ENCODE data around the gene UBQLN4.

Gene UBQLN4

DNA sequence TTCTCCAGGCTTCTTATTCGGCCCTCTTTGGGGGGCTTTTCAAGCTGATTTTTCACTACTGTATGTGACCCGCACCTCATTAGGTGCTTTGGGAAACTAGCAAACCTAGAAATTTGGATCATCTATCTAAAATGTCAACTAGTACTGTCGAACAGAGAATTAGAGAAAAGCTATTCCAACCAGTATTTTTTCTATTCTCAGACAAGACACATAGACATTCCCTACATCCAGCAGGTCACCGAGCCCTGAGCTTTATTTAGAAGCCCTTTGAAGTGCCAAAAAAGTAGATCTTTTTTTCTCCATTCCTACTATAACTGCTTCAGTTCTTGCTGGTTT lies 32.5 kb downstream of the UBQLN4 start:
- in situ Hi-C loops (cut with MboI; ENCODE audit: low sequenced_read_pairs): no loop called here

DNA sequence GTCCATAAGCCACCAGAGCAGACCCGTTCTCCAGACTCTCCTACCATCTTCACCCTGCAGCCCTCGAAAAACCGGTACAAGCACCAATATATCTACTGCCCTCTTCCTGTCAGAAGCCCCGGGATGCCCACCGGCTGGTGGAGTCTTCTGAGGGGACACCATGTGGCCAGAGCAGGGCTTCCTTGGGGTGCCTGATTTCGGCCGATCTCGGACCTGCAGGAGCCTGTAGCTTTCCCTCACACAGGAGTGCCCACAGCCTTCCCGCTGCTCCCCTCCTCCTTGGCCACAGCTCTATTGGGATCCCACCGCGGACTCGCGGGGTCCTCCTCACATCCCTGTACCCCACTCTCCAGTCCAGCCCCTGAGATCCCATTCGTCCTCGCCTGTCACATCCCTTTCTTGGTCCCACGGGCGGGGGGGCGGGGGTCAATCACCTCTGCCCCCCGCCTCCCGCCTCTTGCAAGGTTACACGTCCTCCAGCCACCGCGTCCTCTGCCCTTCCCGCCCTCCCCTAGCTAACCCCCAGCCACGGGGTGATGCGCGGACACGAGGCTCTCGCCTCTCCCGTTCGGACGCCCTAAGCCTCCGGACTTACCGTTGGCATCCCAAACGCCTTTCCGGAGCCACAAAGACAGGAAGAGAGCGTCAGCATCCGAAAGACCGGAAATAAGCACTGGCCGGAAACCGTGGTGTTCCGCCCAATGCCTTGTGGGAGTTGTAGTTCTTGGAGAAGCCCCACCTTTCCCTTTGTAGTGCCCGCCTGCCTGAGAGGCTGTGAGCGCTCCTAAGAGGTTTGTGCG lies 33.1 kb downstream of the UBQLN4 start, which contains the start of gene SSR2:
SSR2 (minus strand) TSS at position 659 of the 800 bp plus-strand sequence. CDS start 784 bp downstream, outside the sequence.
- in situ Hi-C loops (cut with MboI; ENCODE audit: low sequenced_read_pairs): no loop called here

DNA sequence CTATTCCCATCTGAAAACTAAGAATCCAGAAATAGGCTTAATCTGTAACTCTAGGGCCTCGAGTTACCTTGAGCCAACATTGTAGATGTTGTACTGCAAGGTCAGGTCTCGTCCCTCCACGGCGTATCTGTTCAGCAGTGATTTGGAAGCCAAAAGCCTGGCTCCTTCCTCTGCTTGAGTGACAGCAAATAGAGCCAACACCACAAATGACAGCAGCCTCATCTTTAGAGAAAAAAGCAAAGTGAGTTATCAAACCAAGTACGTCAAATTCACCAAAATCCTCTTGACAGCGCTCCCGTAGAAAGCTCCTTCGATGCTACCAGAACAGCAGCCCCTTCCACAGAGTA lies 33.7 kb downstream of the UBQLN4 start:
- in situ Hi-C loops (cut with MboI; ENCODE audit: low sequenced_read_pairs): no loop called here

DNA sequence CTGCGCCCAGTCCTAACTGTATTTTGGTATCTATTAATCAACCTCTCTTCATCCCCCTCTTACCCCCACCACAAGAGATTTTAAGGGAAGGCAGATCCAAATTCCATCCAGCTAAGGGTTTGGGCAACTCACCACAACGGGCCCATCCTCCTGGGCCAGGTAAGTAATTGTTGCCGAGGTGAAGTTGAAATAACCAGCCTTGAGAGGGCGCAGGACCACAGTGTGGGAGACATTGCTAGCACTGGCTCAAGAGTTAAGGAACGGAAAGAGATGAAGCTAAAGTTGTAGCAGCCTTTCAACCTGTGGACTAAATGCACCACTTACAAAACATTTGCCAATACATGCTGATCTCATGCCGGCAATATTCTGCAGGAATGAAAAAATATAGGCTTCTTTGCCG lies 38.8 kb downstream of the UBQLN4 start:
- in situ Hi-C loops (cut with MboI; ENCODE audit: low sequenced_read_pairs): no loop called here

DNA sequence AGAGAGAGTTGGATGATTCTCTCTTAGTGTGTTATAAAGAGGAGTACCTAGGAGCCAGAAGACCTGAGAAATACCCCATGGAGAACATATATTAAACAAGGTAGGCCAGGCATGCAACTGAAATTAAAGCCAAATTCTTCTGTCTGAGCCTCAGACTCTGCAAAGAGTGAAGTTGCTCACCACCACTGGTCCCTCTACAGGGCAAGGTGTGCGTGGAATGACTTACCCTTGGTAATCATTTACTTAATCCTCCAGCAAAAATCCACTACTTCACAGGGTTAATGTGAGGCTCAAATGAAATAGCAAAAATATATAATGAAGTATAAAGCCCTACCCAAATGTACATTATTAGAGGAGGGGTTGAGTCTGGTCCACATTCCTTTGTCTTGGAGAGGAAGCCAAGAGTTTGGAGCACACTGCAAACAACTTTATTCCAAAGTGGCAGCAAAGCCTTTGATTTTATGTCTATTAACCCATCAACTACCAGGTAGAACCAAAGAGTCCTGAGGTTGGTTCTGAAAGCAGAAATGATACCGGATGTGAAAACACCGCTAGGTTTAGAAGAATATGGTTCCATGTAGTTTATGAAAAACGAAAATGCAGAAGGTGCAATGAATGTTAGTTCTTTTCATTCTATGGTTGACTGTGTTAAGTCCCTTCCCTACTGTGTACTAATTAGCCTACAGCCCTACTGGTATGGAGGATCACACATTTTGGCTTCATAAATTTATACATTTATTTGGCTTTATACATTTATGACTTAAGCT lies 41.4 kb downstream of the UBQLN4 start:
- in situ Hi-C loops (cut with MboI; ENCODE audit: low sequenced_read_pairs): no loop called here

DNA sequence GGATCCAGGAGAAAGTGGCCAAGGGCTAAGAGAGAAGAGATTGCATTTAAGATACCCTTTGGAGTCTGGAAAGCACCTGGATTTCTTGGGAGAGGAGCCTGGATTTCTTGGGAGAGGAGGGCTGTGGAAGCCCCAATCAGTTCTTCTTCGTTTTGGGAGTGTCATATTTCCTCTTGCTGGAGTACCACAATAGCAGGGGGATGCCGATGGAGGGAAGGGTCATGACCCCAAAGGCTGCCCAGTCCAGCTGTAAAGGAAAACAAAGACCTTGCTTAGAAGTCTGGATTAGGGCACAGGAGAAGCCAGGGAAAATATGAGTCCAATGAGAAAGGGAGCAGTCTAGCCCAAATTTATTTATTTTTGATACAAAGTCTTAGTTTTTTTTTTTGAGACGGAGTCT lies 44.2 kb downstream of the UBQLN4 start:
- in situ Hi-C loops (cut with MboI; ENCODE audit: low sequenced_read_pairs): no loop called here

DNA sequence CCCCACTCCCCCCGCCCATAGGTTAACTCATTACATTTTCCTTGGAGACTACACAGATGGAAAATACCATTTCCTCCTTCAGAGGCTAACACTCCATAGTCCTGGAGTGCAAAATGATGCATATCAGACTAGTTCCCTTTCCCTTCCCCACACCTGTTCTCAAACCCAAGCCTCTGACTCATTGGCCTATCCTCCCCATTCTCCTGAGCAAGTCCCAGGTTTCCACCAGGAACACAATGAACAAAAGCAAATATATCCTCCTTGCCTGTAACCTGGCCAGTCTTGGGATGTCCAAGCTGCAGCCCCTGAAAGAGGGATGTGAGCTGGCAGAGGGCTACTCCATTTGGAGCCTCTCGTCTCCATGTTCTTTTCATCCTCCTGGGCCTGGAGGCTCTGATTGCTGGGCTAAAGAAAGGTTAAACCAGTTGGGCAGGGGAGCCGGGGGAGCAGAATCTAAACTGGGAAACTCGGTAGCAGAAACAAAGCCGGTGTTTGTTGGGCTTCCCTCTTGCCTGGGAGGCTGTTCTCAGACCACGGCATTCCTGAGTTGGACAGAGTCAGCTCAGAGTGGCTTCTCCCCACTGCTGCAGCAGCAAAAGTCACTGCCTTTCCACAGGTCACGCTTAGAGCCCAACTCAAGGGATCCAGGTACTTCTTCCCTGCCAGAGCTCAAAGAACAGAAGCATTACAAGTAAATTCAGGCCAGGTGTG lies 46.8 kb downstream of the UBQLN4 start:
- in situ Hi-C loops (cut with MboI; ENCODE audit: low sequenced_read_pairs): no loop called here

DNA sequence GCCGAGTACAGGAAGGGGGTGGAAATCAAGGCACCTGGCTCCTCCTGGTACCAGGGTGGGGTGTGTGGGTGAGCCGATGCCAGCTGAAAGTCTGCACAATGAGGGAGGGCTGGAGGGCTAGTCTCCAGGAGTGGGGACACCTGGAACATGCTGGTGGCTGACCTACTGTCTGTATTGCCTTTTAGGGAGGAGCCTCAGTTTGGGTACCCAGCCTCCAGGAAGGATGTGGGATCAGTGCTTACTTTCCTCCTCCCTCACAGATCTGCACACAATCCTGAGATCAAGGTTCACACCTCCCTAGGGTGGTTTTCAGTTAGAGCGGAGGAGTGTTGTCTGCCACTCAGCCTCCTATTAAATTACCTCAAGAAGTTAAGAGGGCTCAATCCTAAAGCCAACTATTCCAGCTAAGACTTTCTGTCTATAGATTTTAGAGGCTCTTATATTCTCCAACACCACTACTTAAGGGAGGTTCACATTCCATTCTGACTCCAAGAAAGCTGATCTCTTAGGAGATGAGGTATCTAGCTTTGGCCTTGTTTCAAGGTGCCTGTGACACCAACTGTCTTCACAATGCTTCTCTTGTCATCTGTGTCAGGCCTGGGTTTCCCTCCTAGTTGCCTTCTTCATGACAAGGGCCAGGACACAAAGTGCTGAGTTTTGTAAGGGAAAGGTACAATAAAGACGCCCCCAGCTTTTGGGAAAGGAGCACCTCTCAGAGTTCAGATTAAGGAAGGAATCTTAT lies 48.6 kb downstream of the UBQLN4 start:
- in situ Hi-C loops (cut with MboI; ENCODE audit: low sequenced_read_pairs): no loop called here

DNA sequence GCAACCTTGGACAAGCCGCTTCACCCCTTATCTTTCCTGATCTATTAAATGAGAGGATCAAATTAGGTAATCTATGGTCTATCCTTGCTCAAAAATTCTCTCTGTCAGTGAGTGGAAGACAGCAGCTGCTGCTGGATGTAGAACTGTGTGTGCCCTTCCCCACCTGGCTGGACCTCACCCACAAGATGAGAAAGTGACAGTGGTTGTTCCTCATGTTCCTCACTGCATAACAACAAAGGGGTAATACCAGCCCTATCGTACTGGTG lies 49.7 kb downstream of the UBQLN4 start:
- in situ Hi-C loops (cut with MboI; ENCODE audit: low sequenced_read_pairs): no loop called here

DNA sequence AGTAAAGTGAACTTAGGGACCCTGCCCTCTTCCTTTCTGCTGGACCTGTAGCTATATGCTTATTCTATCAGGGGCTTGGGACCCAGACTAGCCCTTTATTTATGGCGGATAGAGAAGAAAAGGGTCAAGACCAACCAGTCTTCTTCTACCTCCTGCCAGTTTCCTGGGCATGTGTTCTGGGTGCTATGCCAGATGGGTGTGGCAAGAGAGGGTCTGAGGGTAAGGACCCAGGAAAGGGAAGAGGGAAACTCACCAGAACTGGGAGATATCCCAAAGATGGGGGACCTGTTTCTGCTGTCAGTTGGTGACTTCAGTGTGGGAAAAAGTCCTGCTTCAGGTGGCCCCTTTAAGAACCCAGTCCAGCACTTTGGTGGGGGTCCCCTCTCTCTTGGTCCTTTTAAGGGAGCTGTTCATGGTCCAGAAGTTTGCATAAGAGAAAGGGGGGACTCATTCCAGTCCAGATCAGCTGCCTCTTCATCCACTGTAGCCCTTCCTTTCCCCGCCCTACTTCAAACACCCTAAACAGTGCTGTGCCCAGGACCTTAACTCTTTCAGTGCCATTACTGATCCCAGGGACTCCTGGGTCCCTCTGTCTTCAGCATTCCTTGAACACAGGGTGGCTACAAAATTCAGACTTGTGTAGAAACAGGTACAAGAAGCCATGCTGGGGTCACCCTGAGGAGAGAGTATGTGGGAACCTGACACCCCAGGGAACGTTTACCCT lies 51.2 kb downstream of the UBQLN4 start:
- in situ Hi-C loops (cut with MboI; ENCODE audit: low sequenced_read_pairs): no loop called here

DNA sequence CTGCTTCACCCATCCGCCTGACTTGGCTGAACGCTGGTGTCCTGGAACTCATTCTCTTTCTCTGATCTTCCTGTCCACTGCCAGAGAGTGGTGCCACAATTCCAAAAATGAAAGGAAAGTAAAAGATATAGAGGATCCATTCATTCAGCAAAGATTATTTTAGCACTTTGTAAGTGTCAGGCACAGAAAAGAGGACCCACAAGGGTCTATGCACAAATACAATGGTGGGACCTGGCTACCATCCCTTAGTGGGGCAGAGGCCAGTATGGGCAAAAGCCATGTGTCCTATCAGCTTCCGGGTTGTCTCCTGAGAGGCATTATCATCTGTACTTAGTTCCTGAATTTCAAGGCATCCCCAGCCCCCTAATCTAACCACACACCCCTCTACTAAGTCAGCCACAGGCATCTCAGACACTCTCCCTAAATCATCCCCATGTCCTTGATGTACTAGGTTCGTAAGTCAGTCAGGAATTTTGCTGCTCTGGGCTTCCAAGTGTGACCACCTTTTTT lies 51.9 kb downstream of the UBQLN4 start:
- in situ Hi-C loops (cut with MboI; ENCODE audit: low sequenced_read_pairs): no loop called here

DNA sequence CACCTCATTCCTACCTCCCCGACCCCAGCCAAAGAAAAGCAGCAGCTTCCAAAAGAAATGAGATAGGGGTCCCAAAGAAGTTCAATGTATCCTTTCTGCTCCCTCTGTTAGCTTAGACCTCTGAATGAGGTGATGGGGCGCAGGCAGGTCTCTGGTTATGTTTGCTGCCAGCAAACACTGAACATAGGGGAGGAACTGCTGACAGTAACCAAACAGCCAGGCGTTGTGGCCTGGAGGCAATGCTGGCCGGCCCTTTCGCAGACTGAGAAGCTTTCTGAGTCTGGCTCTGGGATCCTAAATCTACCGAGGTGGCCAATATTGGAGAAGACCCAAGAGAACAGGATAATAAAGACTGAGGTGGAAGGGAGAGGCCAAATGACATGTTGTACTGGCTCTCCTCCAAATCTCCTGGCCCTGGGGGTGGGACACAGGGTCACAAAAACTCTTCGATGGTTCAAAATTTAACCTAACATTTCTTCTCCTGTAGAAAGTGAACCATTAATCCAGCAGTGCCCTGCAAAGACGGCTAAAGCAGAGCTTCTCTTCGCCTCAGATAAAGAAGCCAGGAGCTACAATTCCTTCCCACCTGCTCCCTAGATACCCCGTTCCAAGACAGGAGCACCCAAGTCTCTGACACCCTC lies 52.5 kb downstream of the UBQLN4 start:
- in situ Hi-C loops (cut with MboI; ENCODE audit: low sequenced_read_pairs): no loop called here

DNA sequence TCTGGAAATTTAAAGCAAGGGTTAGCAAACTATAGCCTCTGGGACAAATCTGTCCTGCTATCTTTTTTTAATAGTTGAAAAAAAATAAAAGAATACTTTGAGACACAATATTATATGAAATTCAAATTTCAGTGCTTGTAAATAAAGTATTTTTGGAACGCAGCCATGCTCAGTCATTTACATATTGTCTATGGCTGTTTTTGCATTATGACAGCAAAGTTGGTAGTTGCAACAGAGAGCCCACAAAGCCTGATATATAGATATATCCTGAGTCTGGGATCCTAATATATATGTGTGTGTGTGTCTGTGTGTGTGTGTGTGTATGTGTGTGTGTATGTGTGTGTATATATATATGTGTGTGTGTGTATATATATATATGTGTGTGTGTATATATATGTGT lies 53.6 kb downstream of the UBQLN4 start:
- in situ Hi-C loops (cut with MboI; ENCODE audit: low sequenced_read_pairs): no loop called here

DNA sequence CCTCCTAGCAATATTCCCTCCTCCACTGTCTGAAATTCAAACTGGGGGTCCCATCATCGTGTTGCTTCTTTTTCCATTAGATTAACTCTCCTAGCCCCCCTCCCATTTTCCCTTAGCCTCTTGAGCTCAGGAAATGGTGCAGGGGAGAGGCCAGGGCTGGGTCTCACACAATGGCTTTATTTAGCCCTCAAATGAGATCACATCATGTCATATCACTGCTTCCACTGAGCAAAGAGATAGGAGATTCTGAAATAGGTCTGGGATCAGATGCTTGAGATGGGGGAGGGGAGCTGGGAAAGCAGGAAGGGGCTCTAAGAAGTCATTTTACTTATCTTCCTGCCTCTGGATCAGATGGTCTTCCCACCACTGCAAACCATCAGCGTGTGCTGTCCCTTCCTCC lies 57.4 kb downstream of the UBQLN4 start:
- in situ Hi-C loops (cut with MboI; ENCODE audit: low sequenced_read_pairs): no loop called here

DNA sequence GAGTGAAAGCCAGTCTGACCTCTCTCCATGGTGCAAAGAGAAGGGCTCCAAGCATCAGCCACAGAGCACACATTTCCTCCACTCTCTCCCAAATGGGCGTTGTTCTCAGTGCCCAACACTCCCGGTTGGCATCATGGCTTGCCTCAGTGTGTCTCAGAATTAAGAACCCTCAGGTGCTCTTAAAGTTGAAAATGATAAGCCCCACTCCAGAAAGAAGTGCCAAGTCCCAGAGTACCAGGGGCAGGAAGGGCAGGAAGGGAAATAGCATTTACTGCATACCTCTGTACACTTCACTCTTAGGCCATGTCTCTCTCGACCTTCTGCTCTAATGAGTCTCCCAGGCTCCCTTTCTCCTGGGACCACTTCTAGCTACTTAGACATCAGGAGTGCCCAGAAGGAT lies 60.0 kb downstream of the UBQLN4 start:
- in situ Hi-C loops (cut with MboI; ENCODE audit: low sequenced_read_pairs): loop anchor here (5.0 kb wide), 1 partner anchor 74 kb away; no protein-coding TSS in a partner anchor

DNA sequence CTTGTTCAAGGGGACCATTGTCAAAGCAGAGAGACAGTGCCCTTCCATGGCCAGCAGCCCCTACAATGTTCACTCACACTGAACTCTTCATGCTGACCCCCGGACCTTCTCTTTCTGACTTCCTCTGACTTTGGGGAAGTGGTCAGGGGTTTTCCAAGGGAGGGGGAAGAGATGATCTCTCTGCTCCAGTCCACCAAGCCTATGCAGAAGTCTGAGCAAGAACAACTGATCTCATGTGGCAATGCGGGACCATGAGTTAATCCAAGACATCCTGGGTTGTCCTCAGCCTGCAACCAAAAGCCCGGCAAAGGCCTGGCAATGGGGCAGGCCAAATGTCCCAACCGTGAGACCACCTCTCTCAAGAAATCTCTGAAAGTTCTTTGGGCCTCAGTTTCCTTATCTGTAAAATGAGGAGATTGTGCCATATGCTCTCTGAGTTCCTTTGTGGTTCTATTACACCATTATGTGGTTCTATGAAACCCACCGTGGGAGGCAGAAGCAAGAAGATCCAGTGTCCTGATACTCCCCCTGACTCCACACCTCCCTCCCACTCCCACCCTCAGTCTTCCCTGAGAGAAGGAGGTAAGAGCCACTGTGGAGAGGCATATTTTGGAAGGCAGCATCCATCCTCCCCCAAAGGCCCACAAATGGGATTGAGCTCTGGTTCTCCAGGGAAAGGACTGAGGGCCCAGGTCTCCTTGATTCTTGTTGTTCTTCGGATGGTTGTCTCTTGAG lies 63.4 kb downstream of the UBQLN4 start:
- in situ Hi-C loops (cut with MboI; ENCODE audit: low sequenced_read_pairs): loop anchor here (5.0 kb wide), 1 partner anchor 77 kb away; no protein-coding TSS in a partner anchor

DNA sequence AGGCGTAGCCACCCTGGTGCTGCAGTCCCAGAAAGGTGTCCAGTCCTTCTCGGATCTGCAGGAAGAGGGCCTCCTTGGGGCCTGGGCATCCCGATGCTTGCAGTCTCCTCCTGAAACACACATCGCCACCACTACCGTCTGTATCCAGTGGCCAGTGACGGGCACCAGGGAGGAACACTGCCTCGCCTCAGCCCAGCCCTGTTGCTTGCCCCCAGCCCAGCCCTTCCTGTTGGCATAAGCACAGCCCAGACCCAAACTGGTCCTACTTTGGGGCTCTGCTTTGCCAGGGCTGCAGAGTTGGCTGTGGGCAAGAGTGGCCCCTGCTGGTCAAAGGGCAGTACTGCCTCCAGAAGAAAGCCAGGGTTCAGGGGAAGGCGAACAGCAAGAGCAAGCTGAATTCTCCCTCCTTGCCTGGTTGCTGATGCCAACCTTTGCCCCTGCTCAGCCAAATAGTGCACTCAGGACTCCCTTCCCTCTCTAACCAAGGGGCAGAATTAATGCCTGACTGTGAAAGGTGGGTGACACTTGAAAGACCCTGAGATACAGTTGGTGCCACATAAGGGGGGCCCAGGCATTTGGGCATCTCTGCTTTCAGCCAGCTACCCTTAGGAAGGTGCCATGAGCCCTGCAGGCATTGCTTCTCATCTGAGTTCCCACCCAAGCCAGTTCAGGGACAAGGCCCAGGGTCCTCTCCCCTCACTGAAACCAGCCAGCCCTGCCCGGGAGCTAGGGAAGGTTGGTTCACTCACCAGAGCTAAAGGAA lies 64.2 kb downstream of the UBQLN4 start:
- in situ Hi-C loops (cut with MboI; ENCODE audit: low sequenced_read_pairs): loop anchor here (5.0 kb wide), 1 partner anchor 78 kb away; no protein-coding TSS in a partner anchor

All from HL-60/S4 (cell line).